ENCODE results near the gene KLK2. TPM values are rescaled to one million over a fixed set of nuclear protein-coding genes. Genes with fewer than 3 reads are reported as not detected.

The KLK2 gene
- total and polyA plus RNA-seq, 2 of the 8 experiments (the other 6 are each of a cell fraction or from before 2014, with no cell fraction given), result 0.20 TPM; not detected in 1

DNA sequence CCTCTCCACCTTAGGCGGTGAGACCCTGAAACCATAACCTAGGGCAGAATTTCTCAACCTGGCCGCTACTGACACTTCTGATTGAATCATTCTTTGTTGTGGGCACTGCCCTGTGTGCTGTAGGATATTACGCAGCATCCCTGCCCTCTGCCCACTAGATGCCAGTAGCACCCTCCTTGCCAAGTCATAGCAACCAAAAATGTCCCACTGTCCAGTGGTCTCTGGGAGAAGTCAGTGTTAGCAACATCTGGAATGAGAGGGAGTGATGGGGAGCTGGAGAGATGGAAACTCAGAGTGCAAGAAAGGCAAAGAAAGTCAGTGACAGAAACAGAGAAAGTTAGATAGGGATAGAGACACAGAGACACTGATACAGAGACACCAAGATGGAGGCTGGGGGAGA, 24.4 kb downstream of the KLK2 start:
- no peak overlapping the region for H3K56ac ChIP-seq (replicated peaks; ENCODE audit: insufficient read length, low read depth, low read length)
- H3K4ac ChIP-seq (replicated peaks; ENCODE audit: insufficient read length, low read depth, low read length), result no peak overlapping the region
- no peaks in the 10 kb centered on the region for H3K36me3 ChIP-seq (ENCODE audit: control insufficient read depth in 2 of 4, insufficient read depth in 4 of 4, low read length in 3 of 4)
- H3K4me2 ChIP-seq (ENCODE audit: insufficient read depth in 1 of 2, low read depth in 2 of 2, low read length in 2 of 2), result no peak overlapping the region
- H3K4me3 ChIP-seq (ENCODE audit: extremely low read depth in 1 of 4, insufficient read depth in 2 of 4, low read depth in 3 of 4, low read length in 4 of 4), result no peak overlapping the region
- H3K79me1 ChIP-seq (ENCODE audit: low read depth, low read length), result no peaks in the 10 kb centered on the region
- no peak overlapping the region for H2BK12ac ChIP-seq (ENCODE audit: low read depth, low read length)
- H3K23ac ChIP-seq (ENCODE audit: insufficient read length), result no peak overlapping the region
- POLR2A ChIA-PET (ENCODE audit: partially characterized antibody), result interaction anchor here (1.4 to 1.5 kb wide), 2 partner anchors 58 to 93 kb away, joined by 3 to 4 read pairs; no protein-coding TSS in a partner anchor
- peaks cover 19 to 21% of the 10 kb centered on the region in 2 experiments for H3K9me3 ChIP-seq (ENCODE audit: insufficient read depth in 2 of 2, low read depth in 1 of 2, low read length in 1 of 2)
- CTCF ChIA-PET (ENCODE audit: partially characterized antibody), result interaction anchor here (0.9 to 1.6 kb wide), 5 partner anchors 16 to 199 kb away, joined by 3 to 7 read pairs (median 3); no protein-coding TSS in a partner anchor
- H2AFZ ChIP-seq (ENCODE audit: low read length), result no peak overlapping the region
- H2BK120ac ChIP-seq (replicated peaks; ENCODE audit: low read depth, low read length), result no peak overlapping the region
- no peak overlapping the region for H2BK5ac ChIP-seq (ENCODE audit: low read depth, low read length)
- no peak for TF ChIP-seq GTF2F1 (IDR thresholded peaks at IDR 0.05; ENCODE audit: borderline replicate concordance, low read depth, low read length)
- no peak for TF ChIP-seq CHD2 (IDR thresholded peaks at IDR 0.05; ENCODE audit: low read length)
- TF ChIP-seq SAP30 (IDR thresholded peaks at IDR 0.05; ENCODE audit: insufficient read depth, insufficient replicate concordance, low read length), result no peak
- peak in 1 of 3 experiments; percentile 2; a peak in 1 of 4 replicates for TF ChIP-seq CTCF (IDR thresholded peaks at IDR 0.05; ENCODE audit: control extremely low read depth in 1 of 3, insufficient read depth in 1 of 3, low read depth in 1 of 3, low read length in 3 of 3)
- no peak for TF ChIP-seq SIX5 (IDR thresholded peaks at IDR 0.05; ENCODE audit: low read depth, low read length)
- TF ChIP-seq JUN (IDR thresholded peaks at IDR 0.05; ENCODE audit: low read depth, low read length), result no peak
- peaks cover 0 to 2% of the 10 kb centered on the region in 2 experiments for H4K20me1 ChIP-seq (replicated peaks in 1 of 2; ENCODE audit: control insufficient read depth in 1 of 2, insufficient read depth in 2 of 2, low read length in 2 of 2)
- H3K18ac ChIP-seq (ENCODE audit: extremely low read depth, low read length), result no peak overlapping the region
- no peak overlapping the region for H3K27ac ChIP-seq (ENCODE audit: low read depth, low read length)
- no peaks in the 10 kb centered on the region for H3K79me2 ChIP-seq (ENCODE audit: control insufficient read depth in 1 of 2, insufficient read depth in 2 of 2, low read length in 2 of 2)
- H2AK5ac ChIP-seq (ENCODE audit: low read depth, low read length), result no peak overlapping the region
- DNase-seq (ENCODE audit: low read depth in 1 of 2, low spot score in 2 of 2) (no peak), FAIRE-seq (no peak)
- no peak overlapping the region for H4K5ac ChIP-seq (ENCODE audit: insufficient read length, low read depth, low read length)
- 87% methylated on average over 3 of the region's 3 CpGs; no CpG with 5 or more reads in 1 of the 2 experiments for WGBS, 2 experiments (ENCODE audit: extremely low coverage in 1 of 2, insufficient coverage in 1 of 2, insufficient read length in 1 of 2, insufficient replicate concordance in 2 of 2, low coverage in 1 of 2, low lambda C conversion rate in 2 of 2, missing lambda C conversion rate in 1 of 2)
- peaks cover 0 to 3% (median 1%) of the 10 kb centered on the region in 4 experiments; a peak in 1 of 7 replicates for H3K27me3 ChIP-seq (replicated peaks in 1 of 4; ENCODE audit: control insufficient read depth in 3 of 4, extremely low read depth in 1 of 4, insufficient read depth in 3 of 4, low read length in 3 of 4)
- H3K4me1 ChIP-seq (replicated peaks in 1 of 4; ENCODE audit: control insufficient read depth in 3 of 4, insufficient read depth in 4 of 4, low read length in 3 of 4), result no peaks in the 10 kb centered on the region
- no peak overlapping the region for H2BK15ac ChIP-seq (ENCODE audit: low read length)
- no peak overlapping the region; a peak in 1 of 7 replicates for H3K9ac ChIP-seq (replicated peaks in 1 of 4; ENCODE audit: extremely low read depth in 1 of 4, low read depth in 3 of 4, low read length in 3 of 4)
- no peak overlapping the region for H4K8ac ChIP-seq (ENCODE audit: extremely low read depth, insufficient read depth, low read length)
- no peak overlapping the region for H2BK20ac ChIP-seq (ENCODE audit: low read length)
- H3K23me2 ChIP-seq (ENCODE audit: low read depth, low read length), result no peaks in the 10 kb centered on the region
- H4K91ac ChIP-seq (replicated peaks; ENCODE audit: insufficient read length, low read length), result no peak overlapping the region
- no peak overlapping the region for H3K14ac ChIP-seq (ENCODE audit: insufficient read length)
